ENCODE results near the gene TIAM1.

DNA sequence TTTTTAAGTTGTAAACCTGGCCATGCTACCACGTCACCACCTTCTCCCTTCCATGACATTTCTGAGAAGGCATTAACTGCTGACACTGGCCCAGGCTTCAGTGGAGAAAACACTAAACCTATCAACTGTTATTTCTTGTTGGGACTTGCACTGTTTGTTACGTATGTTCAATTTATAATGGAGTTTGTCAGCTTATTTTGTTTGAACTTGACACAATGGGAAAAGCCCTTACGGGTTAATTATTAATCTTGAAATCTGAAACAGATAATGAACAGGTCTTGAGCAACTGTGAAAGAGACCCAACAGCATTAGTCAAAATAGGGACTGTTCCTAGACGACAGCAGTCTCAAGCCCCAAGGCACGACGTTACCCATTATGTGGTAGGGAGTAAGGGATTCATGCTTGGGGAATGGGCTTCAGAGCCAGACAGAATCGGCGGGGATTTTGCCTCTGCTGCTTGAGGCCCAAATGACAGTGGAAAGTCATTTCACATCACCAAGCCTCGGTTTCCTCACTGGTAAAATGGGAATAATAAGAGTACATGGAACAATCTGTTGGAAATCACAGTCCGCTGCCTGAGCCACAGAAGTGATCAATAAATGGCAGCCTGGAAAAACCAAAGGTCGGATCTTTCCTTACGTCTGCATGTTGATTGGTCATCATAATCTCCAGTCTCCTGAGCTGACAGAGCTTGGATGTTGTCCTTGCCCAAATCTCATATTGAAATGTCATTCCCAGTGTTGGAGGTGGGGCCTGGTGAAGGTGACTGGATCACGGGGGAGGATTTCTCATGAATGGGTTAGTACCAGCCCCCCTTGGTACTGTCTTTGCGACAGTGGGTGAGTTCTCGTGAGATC is 44.5 kb downstream of the TIAM1 start:
- TF ChIP-seq POLR2AphosphoS5 (IDR thresholded peaks at IDR 0.05), result peak; percentile 47
- TF ChIP-seq, protein P1, sequence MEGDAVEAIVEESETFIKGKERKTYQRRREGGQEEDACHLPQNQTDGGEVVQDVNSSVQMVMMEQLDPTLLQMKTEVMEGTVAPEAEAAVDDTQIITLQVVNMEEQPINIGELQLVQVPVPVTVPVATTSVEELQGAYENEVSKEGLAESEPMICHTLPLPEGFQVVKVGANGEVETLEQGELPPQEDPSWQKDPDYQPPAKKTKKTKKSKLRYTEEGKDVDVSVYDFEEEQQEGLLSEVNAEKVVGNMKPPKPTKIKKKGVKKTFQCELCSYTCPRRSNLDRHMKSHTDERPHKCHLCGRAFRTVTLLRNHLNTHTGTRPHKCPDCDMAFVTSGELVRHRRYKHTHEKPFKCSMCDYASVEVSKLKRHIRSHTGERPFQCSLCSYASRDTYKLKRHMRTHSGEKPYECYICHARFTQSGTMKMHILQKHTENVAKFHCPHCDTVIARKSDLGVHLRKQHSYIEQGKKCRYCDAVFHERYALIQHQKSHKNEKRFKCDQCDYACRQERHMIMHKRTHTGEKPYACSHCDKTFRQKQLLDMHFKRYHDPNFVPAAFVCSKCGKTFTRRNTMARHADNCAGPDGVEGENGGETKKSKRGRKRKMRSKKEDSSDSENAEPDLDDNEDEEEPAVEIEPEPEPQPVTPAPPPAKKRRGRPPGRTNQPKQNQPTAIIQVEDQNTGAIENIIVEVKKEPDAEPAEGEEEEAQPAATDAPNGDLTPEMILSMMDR (IDR thresholded peaks at IDR 0.05), result no peak

Data from prostate gland (tissue), 2 donors.